GM21381 (cell line): Measurements from ENCODE around the gene KCNAB2.

ENCODE experiments used
- ATAC-seq: cut with Tn5 transposase; IDR thresholded peaks from one replicate; pipeline ENCODE4 v1.9.1; 2021; ENCODE audit warnings: mild to moderate bottlenecking, moderate library complexity; ENCODE audit not compliant: unreplicated experiment

Gene KCNAB2

GRCh38 chr1:6094801-6095505 is 49.3 kb downstream of the KCNAB2 start:
- no peak for ATAC-seq

- ATAC-seq: no peak
Observed at GRCh38 chr1:6095511-6096242, 50.0 kb downstream of the KCNAB2 start.

- no peak for ATAC-seq
Observed at GRCh38 chr1:6096243-6097116, 50.8 kb downstream of the KCNAB2 start.

GRCh38 chr1:6097117-6097595 is 51.5 kb downstream of the KCNAB2 start:
- ATAC-seq: no peak

GRCh38 chr1:6097824-6098223 is 52.1 kb downstream of the KCNAB2 start:
- no peak for ATAC-seq

GRCh38 chr1:6098303-6099215 is 52.9 kb downstream of the KCNAB2 start:
- ATAC-seq: no peak

- ATAC-seq: no peak
Observed at GRCh38 chr1:6099297-6099696, 53.6 kb downstream of the KCNAB2 start.

GRCh38 chr1:6099787-6100765 is 54.4 kb downstream of the KCNAB2 start:
- ATAC-seq: no peak

GRCh38 chr1:6100861-6101783 is 55.4 kb downstream of the KCNAB2 start:
- no peak for ATAC-seq

GRCh38 chr1:6101826-6102531 is 56.3 kb downstream of the KCNAB2 start:
- ATAC-seq: no peak

- no peak for ATAC-seq
Observed at GRCh38 chr1:6102532-6102845, 56.8 kb downstream of the KCNAB2 start.

- ATAC-seq: no peak
Observed at GRCh38 chr1:6103111-6103853, 57.6 kb downstream of the KCNAB2 start.

- ATAC-seq: no peak
Observed at GRCh38 chr1:6103854-6104530, 58.3 kb downstream of the KCNAB2 start.

GRCh38 chr1:6104631-6105030 is 58.9 kb downstream of the KCNAB2 start:
- no peak for ATAC-seq

- no peak for ATAC-seq
Observed at GRCh38 chr1:6105218-6105679, 59.6 kb downstream of the KCNAB2 start.

- no peak for ATAC-seq
Observed at GRCh38 chr1:6105763-6106162, 60.1 kb downstream of the KCNAB2 start.
